Activated CD8-positive, alpha-beta memory T cell treated with anti-CD3 and anti-CD28 coated beads for 1 hour (primary cell): ENCODE results near the gene FOXJ3.

Experiments
- DNase-seq, 2 donors: peaks; one replicate each; pipeline ENCODE4 v3.0.0-alpha.2; 2020; ENCODE audit warnings: low read depth in 1 of 2; ENCODE audit errors: extremely low read depth in 1 of 2

The FOXJ3 gene

DNA sequence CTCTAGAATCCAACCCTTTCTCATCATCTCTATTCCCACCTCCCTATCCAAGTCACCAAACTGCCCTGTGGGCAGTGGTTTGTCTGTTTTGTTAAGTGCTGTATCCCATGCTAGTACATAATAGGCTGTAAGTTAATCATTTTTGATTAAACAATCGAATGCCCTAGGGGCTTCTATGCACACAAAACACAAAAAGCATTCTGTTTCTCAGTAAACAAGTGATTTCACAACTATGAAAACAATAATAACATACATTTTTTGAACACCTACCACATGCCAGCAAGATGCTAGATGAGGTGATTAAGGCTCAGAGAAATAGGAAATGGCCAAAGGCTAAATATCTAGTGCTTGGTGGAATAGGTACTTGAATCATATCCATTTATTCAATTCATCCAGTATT is 186.9 kb downstream of the FOXJ3 start:
- DNase-seq: no peak

DNA sequence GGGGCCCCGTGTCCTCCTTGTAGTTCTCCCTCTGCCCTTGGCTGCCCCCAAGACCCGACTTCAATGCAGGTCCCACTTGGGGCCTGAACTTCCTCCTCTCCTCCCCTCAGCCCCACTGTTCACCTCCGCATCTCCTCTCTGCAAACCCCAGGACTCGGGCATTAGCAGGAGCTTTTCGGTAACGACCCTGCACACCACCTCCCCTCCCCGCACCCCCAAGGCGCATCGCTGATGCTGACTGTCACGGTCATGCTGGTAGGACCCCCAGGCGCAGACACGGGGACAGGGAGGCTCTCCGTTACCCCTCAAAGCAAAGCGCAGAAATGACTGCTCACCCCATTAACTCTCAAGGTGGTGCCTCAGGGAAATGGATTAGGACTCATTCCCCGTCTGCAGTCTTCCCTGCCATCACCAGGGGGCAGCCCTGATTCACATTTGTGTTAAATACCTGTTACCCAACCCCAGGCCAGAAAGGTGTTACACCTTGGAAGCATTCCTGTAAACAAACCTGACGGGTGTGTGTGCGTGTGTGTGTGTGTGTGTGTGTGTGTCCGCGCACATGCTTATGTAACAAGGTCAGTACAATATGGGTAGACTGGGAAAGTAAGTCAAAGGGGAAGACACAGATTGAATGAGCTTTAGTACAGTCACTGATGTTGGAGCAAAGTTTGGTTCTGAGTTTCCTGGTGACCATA is 188.3 kb downstream of the FOXJ3 start:
- DNase-seq: peak; percentile 23 to 33

DNA sequence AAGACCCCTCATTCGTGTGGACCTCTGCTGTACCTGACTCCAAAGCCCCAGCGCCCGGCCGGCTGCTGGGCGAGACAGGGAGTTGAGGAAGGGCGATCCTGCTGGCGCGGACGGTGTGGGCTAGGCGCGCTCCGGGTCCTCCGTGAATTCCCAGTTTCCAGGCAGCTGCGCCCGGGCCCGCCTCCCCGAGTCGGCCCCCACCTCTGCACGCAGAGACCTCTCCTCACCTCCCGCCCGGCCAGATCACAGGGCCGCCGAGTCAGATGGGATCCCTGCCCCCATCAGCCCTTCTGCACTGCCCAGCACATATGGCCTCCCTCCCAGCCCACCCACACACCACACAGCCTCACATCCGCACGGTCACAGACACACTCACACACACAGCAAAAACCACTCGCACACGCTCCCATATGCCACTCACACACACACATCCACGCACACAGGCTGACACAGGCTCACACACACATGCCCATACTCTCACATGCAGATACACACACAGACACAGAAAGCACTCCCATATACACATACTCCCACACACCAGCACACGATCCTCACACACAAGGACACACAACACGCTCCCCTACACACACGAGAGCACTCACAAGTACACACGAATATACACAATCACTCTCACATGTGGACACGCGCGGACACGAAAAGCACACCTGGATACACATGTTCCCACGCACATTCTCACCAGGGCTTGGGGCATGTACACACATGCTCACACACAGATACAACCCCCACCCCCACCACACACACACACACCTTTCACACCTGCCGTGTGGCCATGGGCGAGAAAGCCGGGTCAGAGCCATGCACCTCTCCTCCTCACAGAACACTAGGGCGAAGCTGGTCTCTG is 189.0 kb downstream of the FOXJ3 start:
- no peak for DNase-seq

DNA sequence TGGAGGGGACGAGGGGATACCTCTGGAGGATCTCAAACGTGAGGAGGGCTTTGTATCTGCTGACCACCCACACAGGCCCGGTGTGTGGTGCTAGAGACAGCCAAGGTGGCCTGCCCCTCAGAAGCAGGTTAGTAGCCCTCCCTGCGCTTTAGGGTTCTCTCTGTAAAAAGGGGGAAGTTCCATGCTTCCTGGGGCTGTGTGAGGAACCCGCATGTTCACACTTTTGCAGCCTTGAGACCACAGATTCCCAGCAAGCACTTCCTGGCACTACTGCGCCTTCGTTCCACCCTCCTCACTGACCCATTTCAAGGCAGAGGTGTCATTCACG is 189.7 kb downstream of the FOXJ3 start:
- no peak for DNase-seq

DNA sequence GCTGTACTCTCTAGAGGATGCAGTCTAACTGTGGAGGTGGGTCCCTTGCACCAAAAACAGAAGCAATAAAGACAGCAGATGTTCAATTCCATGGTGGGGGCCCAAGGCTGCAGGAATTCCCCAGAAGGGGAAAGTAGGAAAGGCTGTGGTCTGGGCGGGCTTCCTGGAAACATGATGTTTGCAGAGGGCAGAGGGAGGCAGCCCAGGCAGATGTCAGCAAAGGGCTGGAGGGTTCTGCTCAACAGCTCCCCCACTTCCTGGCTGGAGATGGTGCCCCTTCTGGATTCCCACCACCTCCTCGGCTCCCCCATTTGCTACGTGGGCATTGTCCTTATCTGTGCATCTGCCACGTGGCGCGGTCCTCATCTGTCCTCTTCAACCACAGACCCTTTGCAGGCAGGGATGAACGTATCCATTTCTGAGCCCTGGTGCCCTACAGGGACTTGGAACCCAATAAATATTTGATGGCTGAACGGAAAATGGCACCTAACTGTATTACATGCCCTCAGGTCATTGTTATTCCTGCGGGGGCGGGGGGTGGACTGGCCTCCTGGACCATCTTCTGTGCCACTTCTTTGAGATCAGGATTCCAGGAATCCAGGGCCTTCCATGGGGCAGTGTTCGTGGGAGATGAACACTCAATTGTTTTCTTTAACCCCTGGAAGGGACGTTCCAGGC is 190.2 kb downstream of the FOXJ3 start:
- DNase-seq: no peak

DNA sequence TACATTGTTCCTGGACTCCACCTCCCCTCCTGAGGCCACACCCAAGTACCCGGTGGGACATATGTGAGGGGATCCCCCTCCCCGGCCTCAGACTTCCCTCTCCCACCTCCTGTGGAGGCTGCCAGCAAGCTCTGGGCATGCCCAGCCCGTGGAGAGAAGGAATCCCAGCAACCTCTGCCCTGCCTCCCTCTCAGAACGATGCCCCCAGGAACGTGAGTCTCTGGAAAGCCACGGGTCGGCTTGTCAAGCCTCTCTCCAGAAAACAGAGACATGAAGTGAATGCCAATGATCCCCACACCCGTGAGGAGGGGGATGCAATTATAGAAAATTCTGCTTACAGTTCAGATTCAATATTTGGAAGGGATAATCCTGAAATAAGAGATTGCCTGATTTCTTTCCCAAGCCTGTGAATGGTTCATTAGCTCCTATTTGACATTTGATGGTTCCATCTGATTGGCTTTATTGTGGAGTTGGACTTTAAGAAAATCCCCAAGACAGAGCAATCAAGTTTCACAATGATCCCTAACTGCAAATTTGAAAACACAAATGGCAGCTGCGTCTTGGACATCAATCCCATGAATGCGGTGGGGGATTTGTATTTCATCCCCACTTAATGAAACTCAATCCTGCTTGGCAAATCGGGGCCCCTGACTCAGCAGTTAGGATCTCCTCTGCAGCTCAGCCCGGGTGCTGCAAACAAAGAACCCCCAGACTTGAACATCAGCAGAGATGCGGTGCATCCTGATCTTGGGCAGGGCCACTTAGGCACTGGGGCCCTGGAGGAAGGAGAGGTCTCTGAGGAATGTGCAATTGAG is 190.9 kb downstream of the FOXJ3 start:
- DNase-seq: no peak

DNA sequence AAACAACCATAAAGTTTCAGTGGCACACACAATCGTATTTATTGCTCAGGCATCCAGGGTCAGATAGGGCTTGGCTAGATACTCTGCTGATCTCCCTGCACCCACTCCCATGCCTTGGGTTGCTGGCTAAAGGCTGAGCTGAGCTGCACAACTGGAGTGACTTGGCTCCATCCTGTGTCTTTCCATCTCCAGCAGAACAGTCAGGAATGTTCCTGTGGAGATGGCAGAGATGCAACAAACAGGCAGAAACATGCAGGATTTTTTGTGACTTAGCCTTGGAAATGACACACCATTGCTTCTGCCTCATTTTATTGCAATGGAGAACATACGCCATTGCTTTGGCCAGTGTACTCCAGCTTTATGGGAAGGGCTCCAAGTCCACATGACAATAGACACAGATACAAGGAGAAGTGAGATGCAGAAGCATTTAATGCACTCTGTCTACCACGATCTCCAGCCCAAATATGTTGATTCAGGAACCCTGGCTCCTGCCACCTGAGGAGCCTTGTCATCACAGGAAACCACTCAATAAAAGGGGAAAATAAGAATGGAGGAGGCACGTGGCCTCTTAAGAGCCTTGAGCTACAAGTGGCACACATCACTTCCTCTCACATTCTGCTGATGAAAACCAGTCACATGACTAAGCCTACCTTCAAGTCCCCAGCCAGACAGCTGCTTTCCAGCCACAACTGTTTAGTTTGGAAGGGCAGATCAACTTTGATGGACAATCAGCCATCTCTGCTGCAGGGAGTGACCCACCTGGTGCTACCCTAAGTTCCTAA is 191.9 kb downstream of the FOXJ3 start:
- DNase-seq: no peak

DNA sequence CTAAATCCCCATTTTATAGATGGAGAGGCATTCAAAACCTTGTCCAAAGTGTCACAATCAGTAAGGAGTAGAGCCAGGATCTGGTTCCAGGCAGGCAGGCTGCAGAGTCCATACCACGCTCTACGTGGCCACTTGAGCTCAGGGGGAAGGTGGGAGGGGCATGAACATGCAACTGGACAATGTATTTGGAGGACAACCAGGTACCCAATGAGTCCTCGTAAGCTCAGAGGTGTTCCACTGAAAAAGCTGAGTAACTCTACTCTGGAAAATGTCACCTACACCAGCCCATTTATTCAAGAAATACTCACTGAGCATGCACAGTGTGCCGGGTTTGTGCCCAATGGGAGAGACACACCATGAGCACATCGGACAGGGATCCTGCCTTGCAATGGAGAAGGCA is 193.1 kb downstream of the FOXJ3 start:
- no peak for DNase-seq

DNA sequence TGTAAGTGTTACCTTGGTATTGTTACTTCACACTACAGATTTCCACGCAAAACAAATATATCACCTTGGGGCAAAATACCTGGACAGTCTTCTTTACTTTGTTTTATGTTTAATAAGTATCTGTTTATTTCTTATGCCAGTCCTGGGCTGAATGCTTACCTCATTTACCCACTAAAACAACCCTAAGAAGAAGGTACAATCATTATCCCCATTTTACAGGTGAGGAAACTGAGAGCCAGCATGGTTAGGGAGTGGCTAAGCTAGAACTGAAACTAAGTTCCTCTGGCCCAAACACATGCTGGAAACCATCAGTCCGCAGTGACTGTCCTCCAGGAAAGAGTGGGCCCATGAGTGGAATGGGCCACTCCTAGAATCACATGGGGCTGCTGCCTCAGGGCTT is 194.8 kb downstream of the FOXJ3 start:
- no peak for DNase-seq

DNA sequence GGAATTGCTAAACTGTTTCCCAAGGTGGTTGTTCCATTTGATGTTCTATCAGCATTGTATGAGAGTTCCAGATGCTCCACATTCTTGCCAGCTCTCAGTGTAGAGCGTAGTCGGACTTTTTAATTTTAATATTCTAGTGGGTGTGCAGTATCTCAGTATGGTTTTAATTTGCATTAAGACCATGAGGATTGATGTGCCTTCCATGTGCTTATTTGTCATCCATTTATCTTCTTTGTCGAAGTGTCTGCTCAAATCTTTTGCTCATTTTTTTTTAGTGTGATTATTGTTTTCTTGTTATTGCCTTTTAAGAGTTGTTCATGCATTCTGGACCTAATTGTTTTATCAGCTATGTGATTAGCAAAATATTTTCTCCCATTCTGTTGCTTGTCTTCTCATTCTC is 195.6 kb downstream of the FOXJ3 start:
- DNase-seq: no peak

DNA sequence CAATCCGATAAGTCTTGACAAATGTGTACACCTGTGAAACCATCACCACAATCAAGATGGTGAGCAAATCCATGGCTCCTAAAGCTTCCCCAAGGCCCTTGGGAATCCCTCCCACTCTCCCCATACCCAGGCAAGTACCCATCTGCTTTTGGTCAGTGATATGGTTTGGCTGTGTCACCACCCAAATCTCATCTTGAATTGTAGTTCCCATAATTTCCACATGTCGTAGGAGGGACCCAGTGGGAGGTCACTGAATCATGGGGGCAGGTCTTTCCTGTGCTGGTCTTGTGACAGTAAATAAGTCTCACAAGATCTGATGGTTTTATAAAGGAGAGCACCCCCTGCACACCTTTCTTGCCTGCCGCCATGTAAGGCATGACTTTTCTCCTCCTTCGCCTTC is 196.4 kb downstream of the FOXJ3 start:
- DNase-seq: no peak

DNA sequence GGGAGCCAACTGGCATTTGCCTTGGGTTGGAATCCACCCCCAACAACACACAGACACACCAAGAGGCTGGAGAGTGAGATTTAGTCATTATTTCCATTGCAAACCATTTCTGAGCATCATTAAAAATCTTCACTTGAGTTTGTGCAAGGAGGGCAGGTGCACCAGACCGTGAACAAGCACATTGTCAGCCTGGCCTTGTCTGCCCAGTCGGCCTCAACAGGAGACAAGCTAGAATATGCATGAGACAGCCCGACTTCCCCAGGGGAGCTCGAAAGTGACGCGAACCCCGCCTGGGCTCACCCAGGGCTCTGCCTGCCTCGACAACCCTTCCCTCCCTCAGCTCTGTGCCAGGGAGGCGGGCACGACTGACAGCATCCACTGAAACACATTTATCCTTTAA is 197.3 kb downstream of the FOXJ3 start:
- no peak for DNase-seq

DNA sequence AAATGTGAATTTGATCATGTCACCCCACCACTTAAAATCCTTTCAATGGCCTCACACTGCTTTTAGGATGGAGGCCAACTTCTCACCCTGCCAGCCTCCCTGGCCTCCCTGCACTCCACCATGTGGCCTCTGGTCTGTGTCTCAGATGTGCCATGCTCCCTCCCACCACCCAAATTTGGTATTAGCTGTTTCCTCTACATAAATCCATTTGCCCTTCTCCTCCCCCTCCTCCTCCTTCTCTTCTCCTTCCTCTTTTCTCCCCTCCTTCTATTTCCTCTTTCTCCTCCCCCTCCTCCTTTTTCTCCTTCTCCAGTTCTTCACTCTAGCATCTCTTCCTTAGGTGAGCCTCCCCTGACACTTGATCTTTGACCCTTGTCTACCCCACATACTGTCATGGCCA is 198.6 kb downstream of the FOXJ3 start:
- no peak for DNase-seq

DNA sequence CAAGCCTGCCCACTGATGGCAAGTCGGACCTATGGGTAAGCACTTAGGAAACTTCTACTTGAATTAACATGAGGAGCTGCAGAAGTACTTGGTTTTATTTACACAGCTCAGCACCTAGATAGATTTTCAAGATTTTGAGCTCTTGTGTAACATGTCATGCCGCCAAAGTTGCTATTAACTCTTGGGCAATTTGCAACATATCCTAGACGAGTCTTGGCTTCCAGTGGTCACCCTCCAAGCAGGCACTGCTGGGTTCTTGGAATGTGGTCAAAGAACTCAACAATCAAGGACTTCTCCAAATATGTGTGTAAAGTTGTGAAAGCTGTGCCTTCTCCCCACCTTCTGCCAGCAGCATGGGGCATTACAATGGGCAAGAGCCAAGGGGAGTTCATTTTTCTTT is 199.6 kb downstream of the FOXJ3 start:
- no peak for DNase-seq

DNA sequence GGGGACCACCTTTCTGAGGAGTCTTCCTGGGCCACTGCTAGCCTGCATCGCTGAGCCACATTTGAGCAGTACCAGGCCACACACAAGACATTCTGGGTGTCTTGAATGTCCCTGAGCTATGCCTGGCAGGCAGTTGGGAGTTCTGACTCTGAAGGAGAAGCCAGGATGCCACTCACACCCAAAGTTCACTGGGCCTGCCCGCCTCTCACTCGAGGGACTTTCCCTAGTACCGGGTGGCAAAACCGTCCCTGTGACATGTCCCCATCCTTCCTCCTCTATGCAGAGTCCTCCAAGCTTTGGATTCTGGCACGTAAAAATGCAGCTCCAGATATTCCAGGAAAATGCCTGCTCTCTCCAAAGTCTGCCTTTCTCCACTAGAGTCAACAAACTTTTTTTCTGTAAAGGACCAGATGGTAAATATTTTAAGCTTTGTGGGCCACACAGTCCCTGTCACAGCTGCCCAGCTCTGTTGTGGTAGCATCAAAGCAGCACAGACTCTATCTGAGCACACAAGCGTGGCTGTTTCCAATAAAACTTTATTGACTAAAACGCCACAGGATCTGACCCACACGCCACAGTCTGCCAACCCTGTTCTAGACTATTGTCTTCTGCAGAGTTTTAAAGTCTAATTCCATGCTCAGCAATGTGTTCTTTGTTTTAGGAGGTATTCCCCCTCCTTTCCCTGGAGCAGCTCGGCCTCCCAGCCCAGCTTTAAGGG is 201.1 kb downstream of the FOXJ3 start:
- no peak for DNase-seq

DNA sequence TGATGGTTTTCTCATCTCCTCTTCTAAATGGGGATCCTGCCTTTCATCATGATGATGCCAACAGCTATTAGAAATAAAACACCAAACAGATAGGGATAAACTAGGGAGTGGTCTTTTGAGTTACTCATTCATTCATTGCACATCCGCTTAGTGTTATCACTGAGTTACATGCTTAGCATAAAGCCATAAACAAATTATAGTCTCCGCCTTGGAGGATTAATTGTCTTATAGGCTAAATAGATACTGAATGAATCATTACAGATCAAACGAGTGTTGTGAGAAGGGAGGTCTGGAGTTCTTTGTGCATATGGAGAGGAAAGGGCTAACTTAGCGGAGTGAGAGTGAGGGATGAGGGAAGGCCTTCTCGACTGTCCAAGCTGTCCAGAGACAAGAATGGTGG is 201.6 kb downstream of the FOXJ3 start:
- DNase-seq: no peak

DNA sequence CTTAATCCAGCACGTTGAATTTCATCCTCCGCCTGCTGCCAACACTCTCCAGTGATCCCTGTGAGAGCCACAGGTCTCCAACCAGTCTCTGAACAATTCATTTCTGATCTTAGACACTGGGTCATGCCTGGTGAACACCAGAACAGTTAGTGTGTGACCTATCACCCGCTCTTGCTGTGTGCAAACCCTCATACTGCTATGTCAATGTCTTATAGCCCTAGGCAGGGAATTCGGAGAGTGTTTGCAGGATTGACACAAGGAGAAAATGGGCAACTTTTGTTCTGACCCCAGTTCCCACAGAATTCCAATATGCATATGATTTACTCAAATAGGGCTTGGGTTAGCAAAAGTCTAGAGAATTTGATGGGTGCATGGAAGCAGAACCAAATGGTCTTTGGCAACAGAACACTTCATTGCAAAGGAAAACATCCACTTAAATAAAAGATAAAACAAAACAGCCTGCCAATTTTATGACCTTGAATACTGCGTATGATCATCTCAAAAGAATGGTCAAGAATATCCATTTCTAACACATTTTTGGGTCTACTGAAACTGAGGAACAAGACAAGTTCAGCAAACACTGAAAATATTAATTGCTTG is 204.9 kb downstream of the FOXJ3 start:
- DNase-seq: no peak

DNA sequence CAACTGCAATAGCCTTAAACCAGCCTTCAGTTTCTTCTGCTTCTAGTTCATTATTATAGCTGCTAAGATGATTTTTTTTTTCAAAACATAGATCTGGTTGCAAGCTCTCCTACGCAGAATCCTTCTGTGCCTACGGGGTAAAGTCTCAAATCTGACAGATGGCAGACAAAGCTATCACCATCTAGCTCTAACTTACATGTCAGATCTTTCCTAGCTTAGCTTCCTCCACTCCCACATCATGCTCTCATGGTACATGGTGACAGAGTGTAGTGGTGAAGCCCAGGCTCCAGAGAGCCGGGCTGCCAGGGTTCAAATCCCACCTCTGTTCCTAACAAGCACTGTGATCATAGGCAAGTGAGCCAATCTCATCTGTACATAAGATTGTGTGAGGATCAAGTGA is 206.1 kb downstream of the FOXJ3 start:
- DNase-seq: no peak

DNA sequence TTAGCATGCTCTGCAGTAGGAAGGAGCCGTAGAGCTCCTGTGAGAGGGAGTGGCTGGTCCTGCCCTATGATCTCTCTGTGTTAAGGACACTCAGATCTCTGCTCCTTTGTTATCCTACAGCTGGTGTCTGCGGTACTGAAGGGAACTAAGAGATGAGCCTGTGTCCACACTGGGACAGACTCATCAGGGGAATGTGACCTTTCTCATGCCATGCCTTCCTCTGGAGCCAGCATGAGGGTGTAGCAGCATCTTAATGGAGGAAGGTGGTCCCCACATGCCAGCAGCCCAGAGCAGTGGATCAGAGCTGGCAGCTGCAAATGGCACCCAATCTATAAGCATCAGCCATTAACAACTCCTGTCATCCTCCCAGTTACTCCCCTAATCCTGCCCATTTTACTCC is 206.5 kb downstream of the FOXJ3 start:
- no peak for DNase-seq
